MM.1S (cell line): ENCODE measurements around the gene MPHOSPH9.
A peak's percentile ranks its signal among the peaks of the same experiment; 100 is the strongest.

Source experiments
- DNase-seq: peaks from one replicate; pipeline ENCODE4 v3.0.0-alpha.2; 2015
- H2AFZ ChIP-seq: fragments of 300-600 bp; sonication (generic); 2 replicates; pipeline ENCODE4 v1.6.0; 2016; ENCODE audit warnings: antibody characterized with exemption, low read length
- H3F3A ChIP-seq: fragments of 300-600 bp; sonication (generic); 2 replicates; pipeline ENCODE4 v1.6.1; 2016; ENCODE audit warnings: mild to moderate bottlenecking, antibody characterized with exemption, low read length, moderate library complexity, mixed read lengths; ENCODE audit not compliant: insufficient read depth
- H3K27ac ChIP-seq: fragments of 300-600 bp; sonication (generic); 2 replicates; pipeline ENCODE4 v1.5.1; 2016; ENCODE audit warnings: mild to moderate bottlenecking, low read length
- H3K27me3 ChIP-seq: fragments of 300-600 bp; sonication (generic); replicated peaks from 2 replicates; pipeline ENCODE4 v1.6.0; 2016; ENCODE audit warnings: low read length; ENCODE audit not compliant: insufficient read depth
- H3K36me3 ChIP-seq: fragments of 300-600 bp; sonication (generic); replicated peaks from 2 replicates; pipeline ENCODE4 v1.6.1; 2016; ENCODE audit warnings: mild to moderate bottlenecking, low read length, mixed read lengths; ENCODE audit not compliant: insufficient read depth
- H3K4me1 ChIP-seq: fragments of 300-600 bp; sonication (generic); 2 replicates; pipeline ENCODE4 v1.6.1; 2016; ENCODE audit warnings: low read length, mixed read lengths
- H3K4me2 ChIP-seq: fragments of 300-600 bp; sonication (generic); 2 replicates; pipeline ENCODE4 v1.6.0; 2016; ENCODE audit warnings: low read depth, low read length
- H3K4me3 ChIP-seq: fragments of 300-600 bp; sonication (generic); 2 replicates; pipeline ENCODE4 v1.5.1; 2016; ENCODE audit warnings: low read length, mixed read lengths
- H3K79me2 ChIP-seq: fragments of 300-600 bp; sonication (generic); 2 replicates; pipeline ENCODE4 v1.6.1; 2016; ENCODE audit warnings: mixed run types, low read length, mixed read lengths
- H3K9ac ChIP-seq: fragments of 300-600 bp; sonication (generic); 2 replicates; pipeline ENCODE4 v1.6.1; 2016; ENCODE audit warnings: low read length, mixed read lengths
- H3K9me2 ChIP-seq: fragments of 300-600 bp; sonication (generic); replicated peaks from 2 replicates; pipeline ENCODE4 v1.6.1; 2016; ENCODE audit warnings: mild to moderate bottlenecking, low read length, mixed read lengths; ENCODE audit not compliant: insufficient read depth
- H3K9me3 ChIP-seq: fragments of 300-600 bp; sonication (generic); replicated peaks from 2 replicates; pipeline ENCODE4 v1.6.1; 2016; ENCODE audit warnings: mild to moderate bottlenecking, low read length, mixed read lengths; ENCODE audit not compliant: insufficient read depth
- H4K20me1 ChIP-seq: fragments of 300-600 bp; sonication (generic); 2 replicates; pipeline ENCODE4 v1.6.1; 2016; ENCODE audit warnings: mild to moderate bottlenecking, low read length, moderate library complexity, mixed read lengths; ENCODE audit not compliant: insufficient read depth
- CTCF ChIP-seq: fragments of 300-600 bp; sonication (generic); IDR thresholded peaks from 2 replicates; pipeline ENCODE4 v1.5.1; 2016; ENCODE audit warnings: antibody characterized with exemption, low read length, mixed read lengths
- EZH2 ChIP-seq: fragments of 300-600 bp; sonication (generic); optimal IDR thresholded peaks from 2 replicates; pipeline ENCODE3; 2017; ENCODE audit warnings: low read depth, mild to moderate bottlenecking, antibody characterized with exemption, low read length, mixed read lengths
- EZH2phosphoT487 ChIP-seq: fragments of 300-600 bp; sonication (generic); IDR thresholded peaks from 2 replicates; pipeline ENCODE4 v1.6.1; 2018; ENCODE audit warnings: antibody characterized with exemption, low read length

The MPHOSPH9 gene

GRCh38 chr12:123133701-123134100, 99.2 kb downstream of the MPHOSPH9 start:
- no peak overlapping the region for H2AFZ ChIP-seq
- H3K9ac ChIP-seq, result no peak overlapping the region
- TF ChIP-seq CTCF, result no peak
- TF ChIP-seq EZH2, result no peak
- TF ChIP-seq EZH2phosphoT487, result no peak
- no peaks in the 10 kb centered on the region for H3K9me3 ChIP-seq
- 0 out of 2 replicates have a peak, but pooled peaks cover 6% of the 10 kb centered on the region for H3F3A ChIP-seq
- H3K9me2 ChIP-seq, result no peaks in the 10 kb centered on the region
- H3K4me1 ChIP-seq, result peaks cover 8% of the 10 kb centered on the region
- no peaks in the 10 kb centered on the region for H3K27me3 ChIP-seq
- H4K20me1 ChIP-seq, result no peaks in the 10 kb centered on the region
- DNase-seq, result no peak
- H3K36me3 ChIP-seq, result no peaks in the 10 kb centered on the region
- no peak overlapping the region for H3K4me3 ChIP-seq
- H3K4me2 ChIP-seq, result no peak overlapping the region
- no peaks in the 10 kb centered on the region for H3K79me2 ChIP-seq
- H3K27ac ChIP-seq, result no peak overlapping the region

GRCh38 chr12:123132951-123133619, 99.9 kb downstream of the MPHOSPH9 start:
- Histone ChIP-seq H3K9me3 (no peaks in the 10 kb centered on the region), H3K9ac (no peak overlapping the region), H3F3A (0 out of 2 replicates have a peak, but pooled peaks cover 6% of the 10 kb centered on the region), H3K9me2 (no peaks in the 10 kb centered on the region), H3K36me3 (no peaks in the 10 kb centered on the region), H3K79me2 (no peaks in the 10 kb centered on the region), H2AFZ (no peak overlapping the region), H3K27ac (no peak overlapping the region; the same call in 1 of the 2 replicates), H3K4me3 (no peak overlapping the region), H3K4me1 (peaks cover 8% of the 10 kb centered on the region), H3K27me3 (no peaks in the 10 kb centered on the region), H4K20me1 (no peaks in the 10 kb centered on the region), H3K4me2 (no peak overlapping the region; the same call in 1 of the 2 replicates)
- TF ChIP-seq EZH2phosphoT487 (no peak), CTCF (no peak)
- no peak for DNase-seq

GRCh38 chr12:123131879-123132402, 101.0 kb downstream of the MPHOSPH9 start:
- Histone ChIP-seq H3F3A (0 out of 2 replicates have a peak, but pooled peaks cover 6% of the 10 kb centered on the region), H3K4me1 (peaks cover 8% of the 10 kb centered on the region), H3K79me2 (no peaks in the 10 kb centered on the region), H3K9me2 (no peaks in the 10 kb centered on the region), H3K9me3 (no peaks in the 10 kb centered on the region), H2AFZ (peak overlapping the region; percentile 74), H3K36me3 (no peaks in the 10 kb centered on the region), H3K27me3 (no peaks in the 10 kb centered on the region), H4K20me1 (no peaks in the 10 kb centered on the region), H3K9ac (peak overlapping the region; percentile 56), H3K27ac (peak overlapping the region; percentile 80), H3K4me2 (peak overlapping the region; percentile 43; the same call in 1 of the 2 replicates), H3K4me3 (peak overlapping the region; percentile 14; the same call in 1 of the 2 replicates)
- TF ChIP-seq EZH2, result no peak
- TF ChIP-seq EZH2phosphoT487, result no peak
- TF ChIP-seq CTCF, result no peak
- DNase-seq, result peak; percentile 56
